HG03060 (cell line): ENCODE results near the gene ACOT7.

Experiments
- ATAC-seq: cut with Tn5 transposase; IDR thresholded peaks from one replicate; pipeline ENCODE4 v1.9.1; 2021; ENCODE audit warnings: low read depth, moderate number of reproducible peaks; ENCODE audit not compliant: unreplicated experiment

The ACOT7 gene

DNA sequence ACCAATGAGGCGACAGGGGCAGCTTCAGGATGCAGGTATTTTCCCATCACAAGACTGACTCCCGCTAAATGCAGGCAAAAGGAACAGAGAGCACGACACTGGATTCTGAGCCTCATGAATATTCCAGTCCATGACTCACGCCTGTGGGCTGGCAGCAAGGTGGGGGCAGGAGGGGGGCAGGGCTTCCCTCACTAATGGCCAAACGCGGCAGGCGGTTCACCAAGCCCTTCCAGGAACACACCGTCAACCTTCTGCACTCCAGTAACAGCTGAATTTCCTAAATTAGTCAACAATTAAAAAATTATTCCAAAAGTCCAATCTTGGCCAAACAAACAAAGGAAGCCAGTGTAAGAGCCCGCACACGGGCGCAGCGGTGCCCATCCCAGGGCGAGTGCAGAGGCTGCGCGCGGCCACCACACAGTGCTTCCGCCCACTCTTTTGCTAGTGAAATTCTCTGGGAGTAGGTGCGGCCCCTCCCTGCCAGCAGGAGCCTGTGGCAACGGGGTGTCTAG is 120.1 kb downstream of the ACOT7 start:
- ATAC-seq, result no peak

GRCh38 chr1:6272868-6273267 is 120.7 kb downstream of the ACOT7 start:
- no peak for ATAC-seq

DNA sequence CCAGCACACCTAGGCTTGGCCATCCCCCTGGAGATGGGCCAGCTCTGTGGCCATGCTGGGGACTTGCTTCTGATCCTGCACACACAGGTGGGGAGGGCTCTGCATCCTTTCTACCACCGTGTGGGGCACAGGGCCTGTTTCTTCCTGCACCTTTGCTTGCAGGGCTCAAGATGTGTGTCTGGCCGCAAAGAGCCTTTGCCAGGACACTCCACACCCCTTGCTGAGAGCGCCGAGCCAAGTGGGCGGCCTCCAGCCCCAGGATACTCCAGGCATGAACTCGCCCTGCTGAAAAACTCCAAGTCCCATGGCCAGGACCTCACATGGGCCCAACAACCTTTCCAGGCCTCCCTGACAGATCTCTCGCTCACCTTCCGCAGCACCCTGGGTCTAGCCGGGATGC is 121.1 kb downstream of the ACOT7 start:
- no peak for ATAC-seq

- no peak for ATAC-seq
Observed at GRCh38 chr1:6271554-6271953, 122.0 kb downstream of the ACOT7 start.

DNA sequence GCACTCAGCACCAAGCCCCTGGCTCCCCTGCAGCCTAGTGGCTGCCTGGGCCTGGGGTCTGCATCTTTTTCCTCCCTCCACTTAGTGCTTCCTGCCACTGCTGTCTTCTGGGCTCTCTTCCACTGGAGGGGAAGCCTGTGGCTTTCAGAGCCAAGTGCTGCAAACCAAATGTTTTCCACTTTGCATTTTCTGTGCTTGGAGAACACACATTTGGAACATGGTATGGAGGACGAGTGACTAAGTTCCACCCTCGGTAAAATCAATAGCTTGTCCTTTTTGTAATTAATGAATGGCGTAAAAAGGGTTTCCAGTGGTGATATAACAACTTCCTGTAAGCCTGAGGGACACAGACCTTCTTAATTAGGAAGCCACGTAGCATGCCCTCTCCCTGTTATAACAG is 122.6 kb downstream of the ACOT7 start:
- ATAC-seq, result no peak

- ATAC-seq, result no peak
Observed at GRCh38 chr1:6270401-6270800, 123.2 kb downstream of the ACOT7 start.

- no peak for ATAC-seq
Observed at GRCh38 chr1:6269720-6270400, 123.7 kb downstream of the ACOT7 start.

DNA sequence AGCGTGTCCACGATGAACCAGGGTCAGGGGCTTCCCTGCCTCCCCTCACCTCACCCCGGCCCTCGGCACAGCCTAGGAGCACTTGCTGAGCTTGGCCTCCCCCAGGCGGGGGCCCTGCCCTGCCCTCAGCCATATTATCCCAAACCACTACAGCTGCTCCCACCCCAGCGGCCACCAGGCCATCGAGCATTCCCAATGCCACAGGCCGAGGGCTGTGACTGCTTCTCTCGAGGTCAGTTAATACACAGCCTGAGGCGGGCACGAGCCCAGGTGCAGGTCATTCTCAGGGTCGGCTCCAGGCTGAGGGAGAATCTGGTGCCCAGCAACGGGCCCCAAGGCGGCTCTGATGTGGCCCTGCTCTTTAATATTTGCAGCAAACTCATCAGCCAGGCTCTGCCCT is 124.3 kb downstream of the ACOT7 start:
- no peak for ATAC-seq

- no peak for ATAC-seq
Observed at GRCh38 chr1:6268415-6268814, 125.2 kb downstream of the ACOT7 start.

DNA sequence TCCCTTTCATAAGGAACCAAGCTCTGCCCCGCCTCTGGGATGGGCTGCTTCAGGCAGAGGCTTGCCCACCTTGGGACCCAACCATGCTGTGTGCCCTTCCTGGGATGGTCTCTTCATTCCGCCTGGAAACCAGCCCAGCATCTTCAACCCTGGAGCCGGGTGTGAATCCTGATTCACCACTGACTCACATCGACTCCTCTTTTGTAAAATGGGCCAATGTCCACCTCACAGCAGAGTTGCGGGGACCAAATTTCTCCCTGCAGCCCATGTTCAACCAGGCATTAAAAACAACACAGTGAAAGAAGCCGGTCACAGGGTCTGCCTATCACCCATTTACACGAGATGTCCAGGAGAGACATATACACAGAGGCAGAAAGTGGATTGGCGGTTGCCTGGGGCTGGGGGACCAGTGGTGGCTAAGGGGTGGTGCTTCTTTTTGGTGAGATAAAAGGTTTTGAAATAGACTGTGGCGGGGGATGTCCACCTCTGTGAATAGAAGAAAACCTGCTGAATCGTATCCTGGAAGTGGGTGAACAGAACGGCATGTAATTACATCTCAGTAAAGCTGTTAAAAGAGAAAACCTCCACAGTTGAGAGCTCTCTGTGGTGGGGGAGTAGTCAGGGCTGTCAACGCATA is 125.8 kb downstream of the ACOT7 start:
- ATAC-seq, result no peak

DNA sequence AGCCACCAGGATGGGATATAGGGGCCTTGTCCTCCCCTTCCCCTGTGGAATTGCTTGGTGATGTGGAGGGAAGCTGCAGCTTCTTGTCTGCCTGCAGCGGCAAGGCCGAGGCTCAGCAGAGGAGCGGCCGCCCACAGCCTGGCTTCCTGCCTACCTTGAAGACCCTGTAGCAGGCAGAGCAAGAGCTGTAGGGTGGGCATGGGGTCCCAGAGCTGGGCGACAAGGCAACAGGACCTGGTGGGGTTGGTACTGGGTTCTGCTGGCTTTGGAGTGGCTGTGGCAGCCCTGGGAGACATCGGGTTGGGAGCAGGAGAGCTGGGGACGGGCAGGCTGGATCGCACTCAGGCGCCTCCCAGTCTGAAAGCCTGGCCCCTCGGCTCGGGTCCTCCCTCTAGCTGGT is 126.9 kb downstream of the ACOT7 start:
- ATAC-seq, result no peak

DNA sequence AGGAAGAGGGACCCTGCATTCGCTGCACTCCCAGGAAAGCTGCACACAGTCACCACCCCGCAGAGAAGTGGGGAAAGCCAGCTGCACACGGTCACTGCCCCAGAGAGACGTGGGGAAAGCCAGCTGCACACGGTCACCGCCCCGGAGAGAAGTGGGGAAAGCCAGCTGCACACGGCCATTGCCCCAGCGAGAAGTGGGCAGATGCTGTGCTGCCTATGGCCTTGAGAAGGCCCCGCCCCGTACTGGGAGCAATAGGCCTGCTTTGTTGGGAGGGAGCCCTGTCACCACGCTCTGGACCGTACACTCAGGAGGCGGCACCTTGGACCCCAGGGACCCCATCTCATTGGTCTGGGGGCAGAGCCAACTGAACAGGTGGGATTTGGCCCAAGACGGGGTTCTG is 128.4 kb downstream of the ACOT7 start:
- no peak for ATAC-seq

DNA sequence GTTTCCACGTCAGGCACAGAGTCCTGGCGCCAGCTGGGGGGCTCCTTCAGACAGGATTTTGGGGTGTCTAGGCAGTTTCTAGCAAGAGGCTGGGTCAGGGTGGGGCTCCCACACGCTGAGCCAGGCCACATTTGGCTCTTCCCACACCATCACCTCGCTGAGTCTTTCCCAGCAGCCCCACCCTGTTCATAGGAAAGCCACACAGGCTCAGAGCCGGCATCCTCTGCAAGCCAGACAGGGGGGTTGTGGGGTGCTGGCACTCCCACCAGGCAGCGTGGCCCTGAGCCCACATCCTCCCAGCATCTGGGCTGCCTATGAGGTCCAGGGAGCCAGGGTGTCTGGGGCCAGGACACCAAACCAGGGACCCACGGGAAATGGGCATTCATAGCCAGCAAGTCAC is 129.9 kb downstream of the ACOT7 start:
- ATAC-seq, result no peak

DNA sequence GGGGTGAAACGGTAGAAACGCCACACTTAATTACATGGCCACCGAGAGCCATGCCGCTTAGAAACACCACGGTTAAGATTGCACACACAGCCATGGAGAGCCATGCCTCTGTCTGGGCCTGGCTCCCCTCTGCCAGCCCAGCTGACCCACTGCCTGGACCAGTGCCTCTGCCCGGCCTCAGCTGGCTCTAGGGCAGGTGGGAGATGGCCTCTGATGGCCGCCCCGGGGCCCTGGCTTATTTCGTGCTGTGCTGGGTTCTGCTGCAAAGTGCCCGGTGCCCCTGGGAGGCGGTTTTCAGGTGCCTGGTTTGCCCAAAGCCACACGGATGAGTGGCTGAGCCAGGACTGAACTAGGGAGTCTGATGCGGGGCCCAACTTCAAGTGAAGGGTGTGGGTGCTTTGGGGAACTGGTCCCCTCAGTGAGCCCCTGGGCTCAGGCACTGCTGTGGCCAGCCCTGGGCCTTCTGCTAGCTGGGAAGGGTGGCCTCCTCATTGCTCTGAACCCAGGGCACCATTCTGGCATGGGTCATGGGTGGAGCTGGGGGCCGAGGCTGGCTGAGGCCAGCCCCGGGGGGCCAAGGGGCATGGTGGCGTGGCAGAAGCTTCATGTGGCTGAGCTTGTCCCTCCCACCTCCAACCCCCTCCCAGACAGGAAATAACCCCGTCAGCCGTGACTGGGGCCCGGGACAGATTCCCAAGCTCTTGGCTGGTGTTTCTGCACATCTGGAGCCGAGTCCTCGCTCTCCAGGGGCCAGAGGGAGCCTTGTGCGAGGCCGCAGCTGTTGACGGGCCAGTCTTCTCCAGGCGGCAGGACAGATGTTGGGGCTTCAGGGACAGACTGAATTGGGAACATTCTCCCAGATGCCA is 130.8 kb downstream of the ACOT7 start:
- no peak for ATAC-seq

- ATAC-seq, result no peak
Observed at GRCh38 chr1:6261615-6261995, 132.0 kb downstream of the ACOT7 start.

- ATAC-seq, result no peak
Observed at GRCh38 chr1:6260961-6261614, 132.5 kb downstream of the ACOT7 start, which contains the start of gene GPR153. GPR153 (minus strand) TSS chr1:6261098; CDS start chr1:6254905, 6,193 bp downstream.

DNA sequence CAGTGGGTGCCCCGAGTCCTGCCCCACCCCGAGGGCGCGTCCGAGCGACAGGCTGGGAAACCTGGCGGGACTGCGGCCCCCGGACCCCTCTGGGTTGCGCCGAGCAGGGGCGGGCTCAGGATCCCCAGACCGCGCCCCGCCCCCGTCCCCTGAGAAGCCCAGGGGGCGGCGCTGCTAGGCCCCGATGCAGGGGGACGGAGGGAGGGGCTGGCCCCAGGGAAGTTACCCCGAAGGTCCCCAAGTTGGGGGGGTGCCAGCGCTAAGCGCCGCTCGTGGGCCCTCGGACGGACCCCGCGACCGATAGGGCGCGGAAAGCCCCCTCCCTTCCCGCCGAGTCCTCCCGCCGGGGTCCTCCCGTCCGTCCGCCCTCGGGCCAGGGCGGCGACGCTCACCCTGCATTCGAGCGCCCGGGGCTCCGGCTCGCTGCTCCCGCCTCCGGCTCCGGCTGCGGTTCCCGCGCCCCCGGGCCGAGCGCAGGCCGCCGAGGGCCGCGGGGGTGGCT is 133.1 kb downstream of the ACOT7 start:
- no peak for ATAC-seq

- ATAC-seq, result no peak
Observed at GRCh38 chr1:6259491-6260362, 133.8 kb downstream of the ACOT7 start.

DNA sequence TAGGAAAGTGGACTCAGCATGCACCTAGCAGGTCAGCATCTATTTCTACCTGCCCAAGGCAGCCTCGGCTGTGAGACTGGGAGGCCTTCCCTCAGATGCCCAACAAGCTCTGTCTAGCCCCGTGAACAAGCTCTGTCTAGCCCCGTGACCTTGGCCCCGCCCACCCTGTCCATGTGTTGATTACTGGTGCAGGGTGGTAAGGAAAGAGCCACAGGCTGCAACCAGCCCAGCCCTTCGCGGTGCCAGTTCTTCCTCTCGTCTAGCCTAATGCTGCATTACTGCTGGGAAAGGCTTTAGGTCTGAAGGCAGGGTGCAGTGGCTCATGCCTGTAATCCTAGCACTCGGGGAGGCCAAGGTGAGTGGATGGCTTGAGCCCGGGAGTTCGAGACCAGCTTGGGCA is 134.9 kb downstream of the ACOT7 start:
- no peak for ATAC-seq
